Fibroblast of mammary gland (primary cell): Measurements from ENCODE around the gene MUC20.
"Not testable (repeated sequence)": the region's sequence is repeated elsewhere in the genome, so short reads cannot be mapped to it uniquely, and the experiment has no call there.

Experiments used
- DNase-seq: peaks from one replicate; pipeline ENCODE4 v3.0.0-alpha.2; 2010; ENCODE audit warnings: low read depth
- H3K4me3 ChIP-seq: 2 replicates; pipeline ENCODE4 v1.5.1; 2011; ENCODE audit warnings: low read depth, mild to moderate bottlenecking, low read length, moderate library complexity; ENCODE audit not compliant: control insufficient read depth

MUC20 gene

GRCh38 chr3:195720831-195721506 is at the start of gene MUC20:
Gene MUC20, plus strand, starts transcription at chr3:195720978. Its CDS starts 30 bp downstream, at chr3:195721008.
- not testable (repeated sequence) for DNase-seq, H3K4me3 ChIP-seq

- H3K4me3 ChIP-seq, DNase-seq: not testable (repeated sequence)
Measured at GRCh38 chr3:195671283-195671682, 49.5 kb upstream of the MUC20 start.

GRCh38 chr3:195673711-195674110 is 47.1 kb upstream of the MUC20 start:
- DNase-seq, H3K4me3 ChIP-seq: not testable (repeated sequence)

GRCh38 chr3:195678391-195679015 is 42.3 kb upstream of the MUC20 start:
- DNase-seq: not testable (repeated sequence)

GRCh38 chr3:195680690-195681089 is 40.1 kb upstream of the MUC20 start:
- DNase-seq, H3K4me3 ChIP-seq: not testable (repeated sequence)

More at GRCh38 chr3:195678391-195679015, 42.3 kb upstream of the MUC20 start:
- not testable (repeated sequence) for H3K4me3 ChIP-seq

GRCh38 chr3:195681458-195682103 is 39.2 kb upstream of the MUC20 start:
- not testable (repeated sequence) for DNase-seq, H3K4me3 ChIP-seq

- not testable (repeated sequence) for H3K4me3 ChIP-seq, DNase-seq
Measured at GRCh38 chr3:195682104-195682742, 38.6 kb upstream of the MUC20 start.

- not testable (repeated sequence) for H3K4me3 ChIP-seq, DNase-seq
Measured at GRCh38 chr3:195683722-195684526, 36.9 kb upstream of the MUC20 start.

GRCh38 chr3:195684527-195685257 is 36.1 kb upstream of the MUC20 start:
- DNase-seq, H3K4me3 ChIP-seq: not testable (repeated sequence)

- not testable (repeated sequence) for DNase-seq, H3K4me3 ChIP-seq
Measured at GRCh38 chr3:195686537-195687208, 34.1 kb upstream of the MUC20 start.

GRCh38 chr3:195687209-195687760 is 33.5 kb upstream of the MUC20 start:
- H3K4me3 ChIP-seq: not testable (repeated sequence)
- peak; percentile 55 for DNase-seq

GRCh38 chr3:195688471-195689183 is 32.2 kb upstream of the MUC20 start:
- not testable (repeated sequence) for DNase-seq, H3K4me3 ChIP-seq

- H3K4me3 ChIP-seq, DNase-seq: not testable (repeated sequence)
Measured at GRCh38 chr3:195689184-195690070, 31.4 kb upstream of the MUC20 start.
